HepG2 (cell line): ENCODE measurements around the gene BAHD1. TPM values are rescaled to one million over a fixed set of nuclear protein-coding genes. Genes with fewer than 3 reads are reported as not detected.

Experiments used
- AGO1 ChIP-seq: fragments of 200-400 bp; formaldehyde crosslinking; IDR thresholded peaks from 2 replicates; pipeline ENCODE4 v1.6.1; 2017; ENCODE audit warnings: mild to moderate bottlenecking, low read depth, low read length, moderate library complexity; ENCODE audit not compliant: poor library complexity, severe bottlenecking
- ARNT2 ChIP-seq: sonication (generic); formaldehyde crosslinking; IDR thresholded peaks from 2 replicates; pipeline ENCODE4 v1.8.0; 2022; ENCODE audit warnings: mild to moderate bottlenecking, low read depth, missing genetic modification reagents, moderate library complexity
- CHCHD3 ChIP-seq: sonication (generic); formaldehyde crosslinking; IDR thresholded peaks from 2 replicates; pipeline ENCODE4 v1.8.0; 2022; ENCODE audit warnings: mild to moderate bottlenecking, missing genetic modification reagents, moderate library complexity
- CHD2 ChIP-seq: IDR thresholded peaks from 2 replicates; pipeline ENCODE4 v1.6.1; 2011; ENCODE audit warnings: low read depth, low read length, improper control_type of control experiment
- CHD4 ChIP-seq: fragments of 200-600 bp; sonication (generic); IDR thresholded peaks from 2 replicates; pipeline ENCODE4 v1.7.0; 2017; ENCODE audit warnings: mild to moderate bottlenecking, low read length, borderline replicate concordance
- MXI1 ChIP-seq: IDR thresholded peaks from 3 replicates; pipeline ENCODE4 v1.6.1; 2012; ENCODE audit warnings: low read depth, low read length, inconsistent platforms, borderline replicate concordance
- NFAT5 ChIP-seq: sonication (generic); formaldehyde crosslinking; IDR thresholded peaks from 2 replicates; pipeline ENCODE4 v1.4.0; 2020; ENCODE audit warnings: missing genetic modification reagents
- ZBTB7B ChIP-seq: sonication (generic); formaldehyde crosslinking; IDR thresholded peaks from 2 replicates; pipeline ENCODE4 v1.4.0; 2020; ENCODE audit warnings: missing genetic modification reagents
- ZFP62 ChIP-seq: sonication (generic); formaldehyde crosslinking; IDR thresholded peaks from 2 replicates; pipeline ENCODE4 v1.4.0; 2020; ENCODE audit warnings: missing genetic modification reagents
- ZNF101 ChIP-seq: sonication (generic); formaldehyde crosslinking; IDR thresholded peaks from 2 replicates; pipeline ENCODE4 v1.4.0; 2020; ENCODE audit warnings: mild to moderate bottlenecking, low read depth, missing genetic modification reagents, borderline replicate concordance
- ZNF160 ChIP-seq: sonication (generic); formaldehyde crosslinking; IDR thresholded peaks from 2 replicates; pipeline ENCODE4 v1.8.0; 2022; ENCODE audit warnings: mild to moderate bottlenecking, inconsistent platforms, missing genetic modification reagents
- ZNF224 ChIP-seq: sonication (generic); formaldehyde crosslinking; IDR thresholded peaks from 2 replicates; pipeline ENCODE4 v1.5.0; 2020; ENCODE audit warnings: mild to moderate bottlenecking, missing genetic modification reagents
- ZNF354B ChIP-seq: sonication (generic); formaldehyde crosslinking; IDR thresholded peaks from 2 replicates; pipeline ENCODE4 v1.8.0; 2022; ENCODE audit warnings: mild to moderate bottlenecking, missing genetic modification reagents
- polyA plus RNA-seq, 8 experiments: library from polyadenylated mRNA; depleted of rRNA in 3 of 8; stranded (reverse) in 7 of 8; unstranded in 1 of 8; fragments of >200 nt; fragmentation: Illumina TruSeq in 4 of 8; extraction: Trizol in 4 of 8; gene quantifications; 2 replicates each; pipeline versions ENCODE4 v1.2.1 to v1.2.3, GENCODE V29; 2011 to 2016; ENCODE audit warnings: low read depth in 4 of 8, missing spikeins in 1 of 8, mixed read lengths in 1 of 8; ENCODE audit not compliant: insufficient read depth in 1 of 8
- total RNA-seq, 5 experiments: library from RNA; depleted of rRNA; stranded (reverse); fragments of >200 nt; fragmentation: Illumina TruSeq; extraction: Trizol; gene quantifications; 2 replicates each; pipeline ENCODE4 v1.2.3, GENCODE V29; 2016; ENCODE audit warnings: low read depth in 1 of 5
- TF ChIP-seq, protein P1 (sequence below): sonication (generic); formaldehyde crosslinking; IDR thresholded peaks from 2 replicates; pipeline ENCODE4 v1.5.1; 2020; ENCODE audit warnings: missing genetic modification reagents, mild to moderate bottlenecking, borderline replicate concordance
- TF ChIP-seq, protein P2 (sequence below): sonication (generic); formaldehyde crosslinking; IDR thresholded peaks from 2 replicates; pipeline ENCODE4 v1.5.1; 2020; ENCODE audit warnings: missing genetic modification reagents, mild to moderate bottlenecking, borderline replicate concordance
- TF ChIP-seq, protein P3 (sequence below): IDR thresholded peaks from 2 replicates; pipeline ENCODE4 v1.6.1; 2016; ENCODE audit warnings: missing compliant biosample characterization, missing genetic modification reagents, borderline replicate concordance

BAHD1 gene
- total and polyA plus RNA-seq, 2 of the 13 experiments (the other 11 are each of a cell fraction or from before 2014, with no cell fraction given) = 3.3 to 8.7 TPM

DNA sequence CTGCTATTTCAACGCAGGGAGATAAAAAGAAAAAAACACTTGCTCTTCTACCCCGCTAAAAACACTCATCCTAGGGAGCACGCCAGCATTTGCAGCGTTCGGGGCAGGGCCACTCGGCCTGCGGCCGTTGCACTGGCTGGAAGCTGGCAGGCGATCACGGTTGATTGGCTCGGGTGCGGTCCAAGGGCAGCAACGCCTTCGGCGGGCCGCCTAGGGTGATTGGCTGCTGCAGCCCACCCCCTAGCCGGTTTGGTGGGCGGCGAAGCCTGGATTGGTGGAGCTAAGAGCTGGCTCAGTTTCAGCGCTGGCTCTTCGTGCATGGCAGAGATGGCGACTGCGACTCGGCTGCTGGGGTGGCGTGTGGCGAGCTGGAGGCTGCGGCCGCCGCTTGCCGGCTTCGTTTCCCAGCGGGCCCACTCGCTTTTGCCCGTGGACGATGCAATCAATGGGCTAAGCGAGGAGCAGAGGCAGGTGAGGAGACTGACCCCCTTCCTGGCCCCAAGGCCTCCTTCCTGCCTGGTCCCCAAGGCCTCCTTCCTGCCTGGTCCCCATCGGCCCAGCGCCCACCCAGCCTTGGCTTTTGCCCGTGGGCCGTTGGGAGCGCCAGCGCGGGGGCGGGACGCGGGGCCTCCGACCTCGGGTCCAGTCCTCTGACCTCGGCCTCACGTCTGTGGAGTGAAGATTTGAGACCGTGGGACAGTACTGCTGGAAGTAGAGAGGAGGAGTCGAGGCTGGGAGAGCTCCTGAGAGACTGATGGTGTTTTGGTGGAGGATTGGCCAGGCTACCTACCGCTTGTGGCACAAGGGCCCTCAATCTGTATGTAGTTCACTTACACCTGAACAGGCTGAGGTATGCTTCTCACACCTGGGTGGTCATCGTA lies 35.0 kb upstream of the BAHD1 start, which contains the start of gene IVD (continued):
- TF ChIP-seq, protein P1, sequence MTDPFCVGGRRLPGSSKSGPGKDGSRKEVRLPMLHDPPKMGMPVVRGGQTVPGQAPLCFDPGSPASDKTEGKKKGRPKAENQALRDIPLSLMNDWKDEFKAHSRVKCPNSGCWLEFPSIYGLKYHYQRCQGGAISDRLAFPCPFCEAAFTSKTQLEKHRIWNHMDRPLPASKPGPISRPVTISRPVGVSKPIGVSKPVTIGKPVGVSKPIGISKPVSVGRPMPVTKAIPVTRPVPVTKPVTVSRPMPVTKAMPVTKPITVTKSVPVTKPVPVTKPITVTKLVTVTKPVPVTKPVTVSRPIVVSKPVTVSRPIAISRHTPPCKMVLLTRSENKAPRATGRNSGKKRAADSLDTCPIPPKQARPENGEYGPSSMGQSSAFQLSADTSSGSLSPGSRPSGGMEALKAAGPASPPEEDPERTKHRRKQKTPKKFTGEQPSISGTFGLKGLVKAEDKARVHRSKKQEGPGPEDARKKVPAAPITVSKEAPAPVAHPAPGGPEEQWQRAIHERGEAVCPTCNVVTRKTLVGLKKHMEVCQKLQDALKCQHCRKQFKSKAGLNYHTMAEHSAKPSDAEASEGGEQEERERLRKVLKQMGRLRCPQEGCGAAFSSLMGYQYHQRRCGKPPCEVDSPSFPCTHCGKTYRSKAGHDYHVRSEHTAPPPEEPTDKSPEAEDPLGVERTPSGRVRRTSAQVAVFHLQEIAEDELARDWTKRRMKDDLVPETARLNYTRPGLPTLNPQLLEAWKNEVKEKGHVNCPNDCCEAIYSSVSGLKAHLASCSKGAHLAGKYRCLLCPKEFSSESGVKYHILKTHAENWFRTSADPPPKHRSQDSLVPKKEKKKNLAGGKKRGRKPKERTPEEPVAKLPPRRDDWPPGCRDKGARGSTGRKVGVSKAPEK (CRISPR knock-in tag) = no peak
- TF ChIP-seq MXI1 (peak; percentile 56; the same call in 1 of the 3 replicates), ZNF354B (CRISPR knock-in tag) (0 out of 2 replicates have a peak, but pooled peaks have one; percentile 35), ARNT2 (CRISPR knock-in tag) (peak; percentile 84), CHD2 (no peak), NFAT5 (CRISPR knock-in tag) (no peak), AGO1 (no peak), CHD4 (no peak), ZBTB7B (CRISPR knock-in tag) (no peak), ZFP62 (CRISPR knock-in tag) (no peak), ZNF224 (CRISPR knock-in tag) (no peak), ZNF101 (no peak), CHCHD3 (peak; percentile 68; the same call in 1 of the 2 replicates), ZNF160 (CRISPR knock-in tag) (no peak)
- TF ChIP-seq, protein P2, sequence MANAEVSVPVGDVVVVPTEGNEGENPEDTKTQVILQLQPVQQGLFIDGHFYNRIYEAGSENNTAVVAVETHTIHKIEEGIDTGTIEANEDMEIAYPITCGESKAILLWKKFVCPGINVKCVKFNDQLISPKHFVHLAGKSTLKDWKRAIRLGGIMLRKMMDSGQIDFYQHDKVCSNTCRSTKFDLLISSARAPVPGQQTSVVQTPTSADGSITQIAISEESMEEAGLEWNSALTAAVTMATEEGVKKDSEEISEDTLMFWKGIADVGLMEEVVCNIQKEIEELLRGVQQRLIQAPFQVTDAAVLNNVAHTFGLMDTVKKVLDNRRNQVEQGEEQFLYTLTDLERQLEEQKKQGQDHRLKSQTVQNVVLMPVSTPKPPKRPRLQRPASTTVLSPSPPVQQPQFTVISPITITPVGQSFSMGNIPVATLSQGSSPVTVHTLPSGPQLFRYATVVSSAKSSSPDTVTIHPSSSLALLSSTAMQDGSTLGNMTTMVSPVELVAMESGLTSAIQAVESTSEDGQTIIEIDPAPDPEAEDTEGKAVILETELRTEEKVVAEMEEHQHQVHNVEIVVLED (CRISPR knock-in tag) = peak; percentile 61; the same call in 1 of the 2 replicates
- TF ChIP-seq, protein P3, sequence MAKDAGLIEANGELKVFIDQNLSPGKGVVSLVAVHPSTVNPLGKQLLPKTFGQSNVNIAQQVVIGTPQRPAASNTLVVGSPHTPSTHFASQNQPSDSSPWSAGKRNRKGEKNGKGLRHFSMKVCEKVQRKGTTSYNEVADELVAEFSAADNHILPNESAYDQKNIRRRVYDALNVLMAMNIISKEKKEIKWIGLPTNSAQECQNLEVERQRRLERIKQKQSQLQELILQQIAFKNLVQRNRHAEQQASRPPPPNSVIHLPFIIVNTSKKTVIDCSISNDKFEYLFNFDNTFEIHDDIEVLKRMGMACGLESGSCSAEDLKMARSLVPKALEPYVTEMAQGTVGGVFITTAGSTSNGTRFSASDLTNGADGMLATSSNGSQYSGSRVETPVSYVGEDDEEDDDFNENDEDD = no peak
